ENCODE results near the gene AGO4. TPM values are rescaled to one million over a fixed set of nuclear protein-coding genes. Genes with fewer than 3 reads are reported as not detected.

Gene AGO4
- total and polyA plus RNA-seq, 2 donors (not counting 1 experiment from before 2014, with no cell fraction given): 10.2 to 25.6 TPM

DNA sequence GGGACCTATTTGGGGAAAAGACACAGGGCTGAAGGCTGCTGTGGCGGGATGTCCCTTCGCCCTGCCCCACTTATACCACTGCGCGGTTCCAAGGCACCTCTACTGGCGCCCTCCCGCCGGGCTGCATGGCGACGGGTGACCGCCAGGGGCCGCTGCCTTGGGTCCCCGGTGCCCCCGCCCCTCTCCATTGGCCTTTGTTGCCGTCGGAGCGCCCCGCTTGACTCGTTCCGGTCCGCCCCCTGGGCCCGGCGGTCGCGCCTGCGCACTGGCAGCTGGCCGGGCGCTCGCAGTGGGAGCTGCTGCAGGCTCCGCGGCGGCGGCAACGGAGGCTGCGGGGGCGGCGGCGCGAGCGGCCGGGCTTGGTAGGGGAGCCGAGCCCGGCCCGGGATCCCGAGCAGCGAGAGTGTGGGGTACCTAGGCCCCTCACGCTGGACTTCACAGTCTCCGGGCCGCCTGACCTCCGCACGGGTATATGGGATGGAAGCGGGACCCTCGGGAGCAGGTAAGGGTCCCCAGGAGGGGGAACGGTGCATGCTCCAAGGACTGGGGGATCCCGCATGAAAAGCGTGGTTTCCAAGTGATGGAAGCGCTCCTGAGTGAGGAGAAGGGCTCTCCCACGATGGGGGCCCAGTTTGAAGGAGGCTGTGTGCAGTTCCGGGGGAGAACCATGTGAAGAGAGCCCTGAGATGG lies 75.3 kb downstream of the AGO4 start, which contains the start of gene AGO1:
Gene AGO1 (plus strand): TSS at position 265 of the 690 bp plus-strand sequence. CDS start 213 bp downstream, at position 478.
- Histone ChIP-seq H3K27ac (ENCODE audit: insufficient read depth, low read length) (peak within 1 kb of the TSS; percentile 61), H4K20me1 (ENCODE audit: control insufficient read depth, extremely low read depth, insufficient read depth, low read length) (no peaks in the 10 kb centered on the region), H3K27me3 (ENCODE audit: control insufficient read depth, insufficient read depth, low read length) (no peaks in the 10 kb centered on the region), H2AFZ (ENCODE audit: low read length) (peak within 1 kb of the TSS; percentile 95), H3K36me3 (ENCODE audit: control insufficient read depth, insufficient read depth, low read length) (no peaks in the 10 kb centered on the region), H3K9ac (ENCODE audit: insufficient read depth, low read length) (peak within 1 kb of the TSS; percentile 70), H3K4me2 (ENCODE audit: extremely low read depth, insufficient read depth, low read length) (peak within 1 kb of the TSS; percentile 95), H3K4me1 (ENCODE audit: control insufficient read depth, extremely low read depth, insufficient read depth, low read length) (no peaks in the 10 kb centered on the region), H3K79me2 (ENCODE audit: control insufficient read depth, insufficient read depth, low read length) (no peaks in the 10 kb centered on the region), H3K9me3 (ENCODE audit: control insufficient read depth, insufficient read depth, low read depth, low read length) (no peaks in the 10 kb centered on the region), H3K4me3 (replicated peaks in 1 of 4; ENCODE audit: control extremely low read depth in 1 of 4, insufficient read depth in 1 of 4, low read depth in 3 of 4, low read length in 4 of 4) (peak within 1 kb of the TSS; percentile 97 to 100 (median 98))
- no peak for TF ChIP-seq EZH2 (IDR thresholded peaks at IDR 0.05; ENCODE audit: low read length, missing control alignments)
- TF ChIP-seq, protein P1, sequence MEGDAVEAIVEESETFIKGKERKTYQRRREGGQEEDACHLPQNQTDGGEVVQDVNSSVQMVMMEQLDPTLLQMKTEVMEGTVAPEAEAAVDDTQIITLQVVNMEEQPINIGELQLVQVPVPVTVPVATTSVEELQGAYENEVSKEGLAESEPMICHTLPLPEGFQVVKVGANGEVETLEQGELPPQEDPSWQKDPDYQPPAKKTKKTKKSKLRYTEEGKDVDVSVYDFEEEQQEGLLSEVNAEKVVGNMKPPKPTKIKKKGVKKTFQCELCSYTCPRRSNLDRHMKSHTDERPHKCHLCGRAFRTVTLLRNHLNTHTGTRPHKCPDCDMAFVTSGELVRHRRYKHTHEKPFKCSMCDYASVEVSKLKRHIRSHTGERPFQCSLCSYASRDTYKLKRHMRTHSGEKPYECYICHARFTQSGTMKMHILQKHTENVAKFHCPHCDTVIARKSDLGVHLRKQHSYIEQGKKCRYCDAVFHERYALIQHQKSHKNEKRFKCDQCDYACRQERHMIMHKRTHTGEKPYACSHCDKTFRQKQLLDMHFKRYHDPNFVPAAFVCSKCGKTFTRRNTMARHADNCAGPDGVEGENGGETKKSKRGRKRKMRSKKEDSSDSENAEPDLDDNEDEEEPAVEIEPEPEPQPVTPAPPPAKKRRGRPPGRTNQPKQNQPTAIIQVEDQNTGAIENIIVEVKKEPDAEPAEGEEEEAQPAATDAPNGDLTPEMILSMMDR (conservative IDR thresholded peaks at IDR 0.05 in 1 of 2, IDR thresholded peaks at IDR 0.05 in 1 of 2; ENCODE audit: low read depth in 1 of 2, low read length in 2 of 2): peak; percentile 74 to 77
- DNase-seq (ENCODE audit: low read depth in 2 of 2): peak; percentile 86 to 90

DNA sequence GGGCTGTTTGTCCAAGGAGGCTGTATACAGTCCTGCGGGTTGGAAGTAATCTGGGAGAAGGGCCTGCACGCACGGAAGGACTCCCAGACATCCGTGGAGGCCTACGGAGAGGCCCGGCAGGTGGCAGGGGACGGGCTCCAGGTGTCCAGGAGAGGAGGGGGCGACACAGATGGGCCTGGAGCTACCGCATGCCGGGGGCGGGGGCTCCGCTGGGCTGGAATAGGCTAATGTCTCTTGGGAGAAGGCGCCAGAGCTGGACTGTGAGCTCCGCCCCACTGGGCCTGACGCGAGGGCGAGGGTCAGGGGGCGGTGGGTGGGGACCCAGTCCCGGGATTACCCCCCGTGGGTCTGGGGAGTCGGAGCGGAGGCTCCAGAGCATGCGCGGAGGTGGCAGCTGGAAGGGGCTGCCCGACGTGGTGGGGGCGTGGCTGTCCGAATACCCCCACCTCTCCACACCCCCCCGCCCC lies 75.9 kb downstream of the AGO4 start:
- DNase-seq (ENCODE audit: low read depth in 2 of 2): peak; percentile 20 to 34
- Histone ChIP-seq H3K9me3 (ENCODE audit: control insufficient read depth, insufficient read depth, low read depth, low read length) (no peaks in the 10 kb centered on the region), H3K27ac (ENCODE audit: insufficient read depth, low read length) (peak overlapping the region; percentile 61)

DNA sequence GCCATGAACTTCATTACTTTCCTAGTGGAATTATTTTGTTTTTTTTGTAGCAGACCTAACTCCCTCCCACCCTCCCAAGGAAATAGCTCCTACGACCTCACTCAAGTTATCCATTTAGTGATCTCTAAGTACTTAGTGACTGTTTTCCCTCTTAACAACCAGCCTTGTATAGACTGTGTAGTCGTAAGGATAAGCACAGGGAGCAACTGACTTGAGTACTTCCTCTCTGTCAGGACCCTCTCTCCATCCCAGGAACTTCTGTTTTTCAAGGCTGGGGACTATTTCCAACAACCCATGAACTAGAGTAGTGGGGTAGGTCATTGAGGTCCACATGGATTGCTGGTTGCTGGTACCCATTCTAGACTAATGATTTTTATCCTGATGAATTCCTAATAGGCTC lies 77.1 kb downstream of the AGO4 start:
- Histone ChIP-seq H3K79me2 (ENCODE audit: control insufficient read depth, insufficient read depth, low read length) (no peaks in the 10 kb centered on the region), H3K4me2 (ENCODE audit: extremely low read depth, insufficient read depth, low read length) (no peak overlapping the region), H3K27me3 (ENCODE audit: control insufficient read depth, insufficient read depth, low read length) (no peaks in the 10 kb centered on the region), H2AFZ (ENCODE audit: low read length) (no peak overlapping the region), H3K9ac (ENCODE audit: insufficient read depth, low read length) (no peak overlapping the region), H4K20me1 (ENCODE audit: control insufficient read depth, extremely low read depth, insufficient read depth, low read length) (no peaks in the 10 kb centered on the region), H3K4me1 (ENCODE audit: control insufficient read depth, extremely low read depth, insufficient read depth, low read length) (no peaks in the 10 kb centered on the region), H3K9me3 (ENCODE audit: control insufficient read depth, insufficient read depth, low read depth, low read length) (no peaks in the 10 kb centered on the region), H3K36me3 (ENCODE audit: control insufficient read depth, insufficient read depth, low read length) (no peaks in the 10 kb centered on the region), H3K27ac (ENCODE audit: insufficient read depth, low read length) (no peak overlapping the region), H3K4me3 (replicated peaks in 1 of 4; ENCODE audit: control extremely low read depth in 1 of 4, insufficient read depth in 1 of 4, low read depth in 3 of 4, low read length in 4 of 4) (no peak overlapping the region)
- DNase-seq (ENCODE audit: low read depth in 2 of 2): no peak
- TF ChIP-seq, protein P1 (conservative IDR thresholded peaks at IDR 0.05 in 1 of 2, IDR thresholded peaks at IDR 0.05 in 1 of 2; ENCODE audit: low read depth in 1 of 2, low read length in 2 of 2): no peak
- no peak for TF ChIP-seq EZH2 (IDR thresholded peaks at IDR 0.05; ENCODE audit: low read length, missing control alignments)

More for the DNA sequence above, 75.9 kb downstream of the AGO4 start:
- H4K20me1 ChIP-seq (ENCODE audit: control insufficient read depth, extremely low read depth, insufficient read depth, low read length): no peaks in the 10 kb centered on the region
- H3K4me2 ChIP-seq (ENCODE audit: extremely low read depth, insufficient read depth, low read length): peak overlapping the region; percentile 95
- TF ChIP-seq, protein P1 (conservative IDR thresholded peaks at IDR 0.05 in 1 of 2, IDR thresholded peaks at IDR 0.05 in 1 of 2; ENCODE audit: low read depth in 1 of 2, low read length in 2 of 2): no peak
- TF ChIP-seq EZH2 (IDR thresholded peaks at IDR 0.05; ENCODE audit: low read length, missing control alignments): no peak
- H3K79me2 ChIP-seq (ENCODE audit: control insufficient read depth, insufficient read depth, low read length): no peaks in the 10 kb centered on the region
- H3K9ac ChIP-seq (ENCODE audit: insufficient read depth, low read length): peak overlapping the region; percentile 70
- H3K27me3 ChIP-seq (ENCODE audit: control insufficient read depth, insufficient read depth, low read length): no peaks in the 10 kb centered on the region
- H3K4me3 ChIP-seq (replicated peaks in 1 of 4; ENCODE audit: control extremely low read depth in 1 of 4, insufficient read depth in 1 of 4, low read depth in 3 of 4, low read length in 4 of 4): peak overlapping the region; percentile 97 to 100 (median 98)
- H3K4me1 ChIP-seq (ENCODE audit: control insufficient read depth, extremely low read depth, insufficient read depth, low read length): no peaks in the 10 kb centered on the region
- no peaks in the 10 kb centered on the region for H3K36me3 ChIP-seq (ENCODE audit: control insufficient read depth, insufficient read depth, low read length)
- H2AFZ ChIP-seq (ENCODE audit: low read length): peak overlapping the region; percentile 95

All from fibroblast of lung (primary cell).